NCI-H2171 treated with DMSO at 0.1 percent for 48 hours (cell line): ENCODE measurements around the gene MMP10.

ENCODE experiments used
- DNase-seq: peaks from one replicate; lab custom pipeline; 2025; lab: John Stamatoyannopoulos, UW

Gene MMP10

GRCh38 chr11:102729849-102730815 lies 50.3 kb downstream of the MMP10 start:
- no peak for DNase-seq

GRCh38 chr11:102727890-102728289 lies 52.5 kb downstream of the MMP10 start:
- no peak for DNase-seq

DNA sequence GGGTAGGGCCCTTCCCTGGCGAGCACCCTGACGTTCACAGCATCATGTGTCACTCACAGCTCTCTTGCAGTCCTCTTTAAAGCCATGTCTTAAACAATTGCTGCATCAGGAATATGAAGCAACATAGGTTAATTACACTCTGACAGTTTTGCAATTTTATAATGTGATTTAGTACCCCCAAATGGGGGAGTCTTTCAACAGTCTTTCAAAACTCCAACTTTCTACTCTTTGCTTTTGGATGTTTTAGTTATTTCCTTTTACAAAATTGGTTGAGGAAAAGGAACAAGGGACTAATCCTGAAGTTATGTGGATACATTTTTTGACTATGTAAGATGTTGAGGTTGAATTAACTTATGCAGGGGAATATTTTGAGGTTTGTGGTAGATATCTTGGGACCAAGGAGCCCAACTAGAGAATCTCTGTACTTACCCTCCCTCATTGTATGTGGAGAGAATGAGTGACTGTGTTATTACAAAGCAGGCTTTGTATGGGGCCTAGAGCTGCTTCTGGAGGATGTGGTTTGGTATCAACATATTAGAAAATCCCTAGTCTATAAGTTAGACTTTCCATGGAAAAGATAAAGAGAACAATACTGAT lies 55.4 kb downstream of the MMP10 start, which contains the start of gene MMP8:
MMP8 (minus strand) TSS at position 51 of the 597 bp plus-strand sequence. CDS start 99 bp downstream, outside the sequence.
- DNase-seq: no peak

- DNase-seq: no peak
These were observed 57.6 kb downstream of the MMP10 start for GRCh38 chr11:102722821-102723220.
